ENCODE measurements around the gene NUAK1.
"Not testable (repeated sequence)": the region's sequence is repeated elsewhere in the genome, so short reads cannot be mapped to it uniquely, and the experiment has no call there.

Gene NUAK1

DNA sequence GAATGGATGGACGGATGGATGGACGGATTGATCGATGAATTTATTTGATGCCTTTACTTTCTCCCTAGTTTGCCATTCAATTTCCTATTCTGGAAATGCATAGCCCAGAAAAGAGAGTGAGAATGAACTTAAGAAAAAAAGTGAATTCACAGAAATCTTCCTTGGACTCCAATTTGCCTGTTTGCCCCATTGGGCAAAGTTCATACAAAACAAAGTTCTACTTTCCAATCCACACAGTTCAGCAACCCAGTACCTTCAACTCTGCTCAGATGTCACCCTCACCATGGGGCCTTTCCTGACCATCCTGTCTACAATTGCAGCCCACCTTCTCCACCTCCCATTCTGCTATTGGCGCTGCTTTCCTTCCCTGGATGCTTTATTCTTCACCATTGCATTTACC, 8.2 kb upstream of the NUAK1 start:
- no peak for DNase-seq (ENCODE audit: low read depth)

DNA sequence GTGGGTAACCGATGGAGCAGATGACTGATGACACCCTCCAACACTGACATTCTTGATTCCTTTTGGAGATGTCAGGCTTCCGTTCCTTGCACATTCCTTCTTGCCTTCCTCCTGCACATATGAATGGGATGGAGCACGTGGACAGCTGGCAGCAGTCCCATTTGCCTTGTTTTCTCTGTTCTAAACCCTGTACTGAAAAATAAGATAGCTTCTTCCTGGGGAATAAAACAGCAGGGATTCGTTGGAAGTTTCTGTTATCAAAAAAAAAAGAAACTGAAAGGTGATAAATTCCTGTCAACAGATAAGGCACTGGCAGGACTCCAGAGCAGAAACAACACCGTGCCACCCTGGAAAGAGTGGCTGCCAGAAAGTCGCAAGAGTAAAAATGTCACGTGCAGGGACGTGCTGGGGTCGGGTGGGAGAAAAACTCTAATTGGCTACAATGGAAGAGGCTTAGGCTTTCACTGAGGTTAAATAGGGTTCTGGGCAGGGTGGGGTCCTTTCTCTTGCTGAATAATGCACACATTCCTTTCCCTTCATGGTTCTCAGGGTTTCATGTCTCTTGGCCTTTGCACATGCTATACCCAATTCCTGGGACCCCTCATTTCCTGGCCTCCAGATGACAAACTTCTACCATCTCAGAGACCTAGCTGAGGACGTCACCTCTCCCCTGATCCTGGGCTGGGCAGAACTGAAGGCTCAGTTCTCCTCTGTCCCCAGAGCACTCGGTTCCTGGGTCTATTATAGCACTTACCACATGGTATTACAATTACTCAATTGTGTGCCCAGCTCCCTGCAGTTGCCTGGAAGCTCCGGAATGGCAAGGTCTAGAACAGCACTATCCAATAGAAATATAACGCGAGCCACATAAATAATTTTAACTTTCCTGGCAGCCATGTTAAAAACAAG, 7.0 kb upstream of the NUAK1 start:
- DNase-seq (ENCODE audit: low read depth), result no peak

DNA sequence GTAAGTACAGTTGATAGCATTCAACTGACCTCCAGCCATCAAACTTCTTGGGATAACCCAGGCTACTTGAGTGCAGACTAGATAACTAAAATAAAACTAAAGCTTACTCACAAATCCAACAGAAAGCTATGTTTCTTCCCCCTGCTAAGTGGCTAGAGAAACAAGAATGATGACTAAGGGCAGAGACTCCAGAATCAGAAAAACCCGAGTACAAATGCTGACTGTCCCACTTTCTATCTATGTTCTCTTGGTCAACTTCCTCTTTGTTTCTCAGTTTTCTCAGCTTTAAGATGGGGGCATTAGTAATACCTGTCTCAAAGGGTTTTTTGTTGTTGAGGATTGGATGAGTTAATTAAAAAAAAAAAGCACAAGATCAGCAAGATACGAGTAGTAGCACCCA, 6.1 kb upstream of the NUAK1 start:
- no peak for DNase-seq (ENCODE audit: low read depth)

DNA sequence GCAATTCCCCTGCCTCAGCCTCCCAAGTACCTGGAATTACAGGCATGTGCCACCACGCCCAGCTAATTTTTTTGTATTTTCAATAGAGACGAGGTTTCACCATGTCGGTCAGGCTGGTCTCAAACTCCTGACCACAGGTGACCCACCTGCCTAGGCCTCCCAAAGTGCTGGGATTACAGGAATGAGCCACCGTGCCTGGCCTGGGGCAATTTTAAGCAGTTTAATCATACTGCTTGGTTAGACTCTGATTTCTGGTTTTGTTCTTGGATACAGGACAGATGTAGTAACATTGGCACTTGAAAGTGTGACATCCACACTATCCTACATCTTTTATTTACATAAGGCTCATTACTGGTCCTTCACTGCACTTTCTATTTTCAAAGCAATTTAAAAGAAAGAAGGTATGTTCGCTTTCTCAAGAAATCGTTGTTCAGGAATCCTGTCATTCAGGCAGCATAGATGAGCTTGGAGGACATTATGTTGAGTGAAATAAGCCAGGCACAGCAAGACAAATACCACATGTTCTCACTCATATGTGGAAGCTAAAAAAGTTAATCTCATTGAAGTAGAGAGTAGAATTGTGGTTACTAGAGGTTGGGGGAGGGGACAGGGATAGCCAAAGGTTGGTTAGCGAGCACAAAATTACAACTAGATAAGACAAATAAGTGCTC, 4.0 kb upstream of the NUAK1 start:
- DNase-seq (ENCODE audit: low read depth), result no peak

GRCh38 chr12:106141920-106142319, 3.2 kb upstream of the NUAK1 start:
- DNase-seq (ENCODE audit: low read depth), result not testable (repeated sequence)

DNA sequence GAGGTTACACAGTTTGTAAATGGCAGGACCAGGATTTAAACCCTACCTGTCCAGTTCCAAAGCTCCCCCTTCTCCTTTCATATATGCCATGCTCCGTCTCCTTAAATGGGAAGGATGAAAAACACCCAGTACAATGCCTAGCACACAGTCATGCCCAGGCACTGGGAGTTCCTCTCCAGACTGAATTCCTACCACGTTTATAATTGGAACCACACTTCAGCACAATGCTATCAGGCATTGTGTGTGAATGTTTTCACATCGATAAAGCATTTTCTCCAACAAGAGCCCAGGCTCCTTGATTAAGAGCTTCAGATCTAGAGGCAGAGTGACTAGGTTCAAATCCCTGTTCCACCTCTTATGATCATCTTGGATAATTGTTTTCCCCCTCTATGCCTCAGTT, 2.7 kb upstream of the NUAK1 start:
- DNase-seq (ENCODE audit: low read depth), result no peak

DNA sequence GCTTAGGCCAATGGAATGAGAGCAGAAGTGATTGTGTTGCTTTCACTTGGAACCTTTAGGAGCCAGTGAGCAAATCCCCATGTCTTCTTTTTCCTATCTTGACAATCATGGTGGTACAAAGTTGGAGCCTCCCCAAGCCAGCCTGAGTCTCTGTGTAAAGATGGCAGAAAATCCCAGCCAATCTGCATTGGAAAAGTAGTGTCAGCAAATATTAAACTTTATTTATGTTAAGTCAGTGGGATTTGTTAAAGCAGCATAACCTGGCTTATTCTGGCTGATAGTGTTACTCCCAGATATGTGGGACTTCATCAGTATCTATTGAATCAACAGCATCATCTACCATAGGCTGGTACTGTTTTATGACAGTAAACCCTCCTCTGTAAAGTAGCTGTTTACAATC, 2.2 kb upstream of the NUAK1 start:
- DNase-seq (ENCODE audit: low read depth), result no peak

- DNase-seq (ENCODE audit: low read depth), result no peak
Measured at GRCh38 chr12:106140223-106140986, 1.7 kb upstream of the NUAK1 start.

GRCh38 chr12:106139422-106140171, 843 bp upstream of the NUAK1 start:
- DNase-seq (ENCODE audit: low read depth), result peak; percentile 75

DNA sequence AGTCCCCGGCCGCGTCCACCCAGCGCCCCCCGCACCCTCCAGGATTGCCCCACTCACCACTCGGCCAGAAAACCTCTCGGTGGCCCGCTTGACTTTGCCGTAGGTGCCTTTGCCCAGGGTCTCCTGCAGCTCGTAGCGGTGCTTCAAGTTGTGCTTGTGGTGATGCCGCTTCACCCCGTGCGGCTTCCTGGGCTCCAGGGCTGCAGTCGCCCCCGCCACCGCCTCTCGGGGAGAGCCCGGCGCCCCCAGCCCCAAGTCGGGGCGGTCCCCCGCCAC, 459 bp downstream of the NUAK1 start:
- DNase-seq (ENCODE audit: low read depth), result no peak

DNA sequence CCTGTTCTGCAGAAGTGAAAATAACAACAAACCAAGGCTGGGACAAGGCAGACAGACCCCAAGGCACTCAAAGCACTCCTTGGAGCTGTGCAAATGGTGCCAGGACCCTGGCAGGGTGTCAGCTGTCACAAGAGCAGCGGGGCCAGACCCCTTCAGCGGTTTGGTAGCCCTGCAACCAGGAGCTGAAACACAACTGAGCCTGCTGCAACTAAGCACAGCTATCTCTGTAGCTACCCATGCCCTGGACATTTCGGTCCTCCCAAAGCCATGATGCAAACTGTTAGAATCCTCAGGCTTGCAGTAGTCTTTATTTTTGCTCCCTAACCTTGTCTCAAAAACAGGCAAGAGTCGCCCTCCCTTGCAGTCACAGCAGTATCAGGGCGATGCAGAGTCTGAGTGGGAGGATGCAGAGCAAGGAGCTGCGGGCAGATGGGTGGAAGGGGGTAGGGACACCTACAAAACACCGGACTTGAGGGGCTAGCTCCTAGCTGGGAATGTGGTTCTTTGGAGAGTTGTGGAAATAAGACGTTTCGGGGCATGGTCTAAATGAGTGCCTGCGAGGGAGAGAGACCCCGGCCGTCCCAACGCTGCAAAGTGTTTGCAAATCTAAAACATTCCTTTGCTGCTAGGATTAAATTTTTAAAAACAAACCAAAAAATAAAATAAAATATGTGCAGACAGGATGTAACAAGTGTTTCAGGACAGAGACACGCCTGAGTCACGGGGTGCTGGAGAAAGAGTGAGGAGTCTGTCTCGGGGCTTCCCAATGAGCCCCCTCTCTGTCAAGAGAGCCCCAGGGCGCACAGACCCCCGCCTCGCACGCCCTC, 1.0 kb downstream of the NUAK1 start:
- DNase-seq (ENCODE audit: low read depth), result no peak

- DNase-seq (ENCODE audit: low read depth), result peak; percentile 77
Measured at GRCh38 chr12:106136263-106136662, 2.5 kb downstream of the NUAK1 start.

GRCh38 chr12:106135781-106136180, 3.0 kb downstream of the NUAK1 start:
- no peak for DNase-seq (ENCODE audit: low read depth)

DNA sequence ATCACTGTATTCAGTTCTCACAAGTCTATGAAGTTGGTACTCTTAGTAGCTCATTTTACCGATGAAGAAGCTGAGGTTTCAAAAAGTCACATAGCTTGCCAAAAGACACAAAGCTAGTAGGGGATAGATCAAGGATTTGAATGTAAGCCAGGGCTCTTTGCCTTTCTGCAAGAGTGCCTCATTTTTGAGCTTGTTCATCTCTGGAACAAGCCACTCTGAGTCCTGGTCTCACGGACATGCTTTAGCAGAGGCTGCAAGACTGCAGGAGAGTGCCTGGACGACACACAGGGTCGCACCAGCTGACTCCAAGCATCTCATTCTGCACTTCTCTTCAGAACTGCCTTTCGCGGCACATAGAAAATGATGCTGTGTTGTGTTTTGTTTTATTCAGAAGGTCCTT, 3.7 kb downstream of the NUAK1 start:
- DNase-seq (ENCODE audit: low read depth), result no peak

GRCh38 chr12:106134294-106134949, 4.3 kb downstream of the NUAK1 start:
- no peak for DNase-seq (ENCODE audit: low read depth)

DNA sequence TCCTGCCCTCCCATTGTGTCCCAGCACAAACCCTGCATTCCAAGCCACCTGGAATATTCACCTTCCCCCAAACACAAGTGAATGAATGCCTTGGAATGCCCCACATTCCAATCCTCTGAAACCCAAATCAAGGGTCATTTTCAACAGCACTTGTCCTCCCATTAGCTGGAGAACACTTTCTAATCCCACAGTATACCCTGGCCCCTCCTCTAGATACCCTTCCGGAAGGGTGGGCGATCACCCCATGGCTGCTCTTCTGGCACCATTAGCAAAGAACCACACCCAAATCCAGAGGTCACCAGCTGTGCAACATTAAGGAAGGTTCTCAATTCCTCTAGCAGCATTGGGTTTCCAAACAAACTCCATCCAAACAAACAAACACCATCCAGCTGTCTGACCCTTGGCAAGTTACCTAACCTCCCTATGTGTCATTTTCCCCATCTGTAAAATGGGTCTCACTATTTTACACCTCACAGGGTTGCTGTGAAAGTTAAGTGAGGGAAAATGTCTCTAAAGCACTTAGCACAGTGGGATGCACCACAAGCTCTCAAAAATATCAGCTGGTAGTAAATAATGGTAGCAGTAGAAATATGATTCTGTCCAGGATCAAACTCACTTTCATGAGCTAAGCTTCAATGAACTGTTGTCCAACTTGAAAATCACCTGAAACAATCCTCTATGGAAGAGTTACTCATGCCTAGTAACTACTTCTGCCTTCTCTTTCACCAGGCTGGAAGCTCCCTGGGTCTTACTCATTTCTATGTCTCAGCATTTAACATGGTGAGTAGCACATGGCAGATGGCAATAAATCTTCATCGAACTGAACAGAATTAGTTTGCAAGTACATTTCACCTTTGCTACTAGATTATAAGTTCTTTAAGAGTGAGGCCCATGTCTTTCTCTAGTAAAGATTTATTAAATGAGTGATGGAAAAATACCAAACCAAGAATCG, 5.3 kb downstream of the NUAK1 start:
- peak; percentile 68 for DNase-seq (ENCODE audit: low read depth)

- no peak for DNase-seq (ENCODE audit: low read depth)
Measured at GRCh38 chr12:106132175-106133135, 6.3 kb downstream of the NUAK1 start.

GRCh38 chr12:106131676-106132075, 7.1 kb downstream of the NUAK1 start:
- no peak for DNase-seq (ENCODE audit: low read depth)

Measured in HS-27A (cell line).